DMS114 treated with DMSO at 0.1 percent for 48 hours (cell line): ENCODE measurements around the gene PTX4.

Source experiments
- DNase-seq: peaks from one replicate; lab custom pipeline; 2025; ENCODE audit not compliant: unreplicated experiment; lab: John Stamatoyannopoulos, UW

Gene PTX4

DNA sequence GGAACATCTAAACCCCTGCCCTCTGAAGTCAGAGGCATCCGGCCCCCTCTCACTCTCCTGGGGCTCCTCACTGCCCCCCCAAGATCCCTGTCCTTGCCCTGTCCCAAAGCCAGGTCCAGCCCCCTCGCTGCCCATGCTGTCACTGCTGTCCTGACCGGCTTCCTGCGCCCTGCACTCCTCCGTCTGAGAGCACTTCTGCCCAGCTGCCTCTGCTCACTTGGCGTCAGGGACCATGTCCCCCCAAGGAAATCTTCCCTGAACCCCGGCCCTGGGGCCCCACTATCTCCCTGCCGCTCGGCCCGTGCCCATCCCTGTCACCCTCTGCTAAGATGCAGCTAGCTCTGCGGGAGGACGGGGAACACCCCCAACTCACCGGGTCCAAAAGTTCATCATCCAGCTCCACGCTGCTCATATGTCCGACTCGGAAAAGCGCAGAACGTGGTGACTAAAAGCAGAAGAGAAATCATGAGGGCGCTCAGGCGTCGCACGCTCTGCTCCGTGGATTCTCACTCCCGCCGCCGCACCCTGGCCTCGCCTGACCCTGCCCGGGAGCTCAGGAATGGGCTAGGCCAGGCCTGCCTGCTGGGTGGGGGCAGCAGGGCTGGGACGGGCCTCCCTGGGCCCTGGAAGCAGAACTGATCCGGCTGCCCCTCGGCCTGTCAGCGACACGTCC lies 23.7 kb downstream of the PTX4 start:
- DNase-seq = no peak

DNA sequence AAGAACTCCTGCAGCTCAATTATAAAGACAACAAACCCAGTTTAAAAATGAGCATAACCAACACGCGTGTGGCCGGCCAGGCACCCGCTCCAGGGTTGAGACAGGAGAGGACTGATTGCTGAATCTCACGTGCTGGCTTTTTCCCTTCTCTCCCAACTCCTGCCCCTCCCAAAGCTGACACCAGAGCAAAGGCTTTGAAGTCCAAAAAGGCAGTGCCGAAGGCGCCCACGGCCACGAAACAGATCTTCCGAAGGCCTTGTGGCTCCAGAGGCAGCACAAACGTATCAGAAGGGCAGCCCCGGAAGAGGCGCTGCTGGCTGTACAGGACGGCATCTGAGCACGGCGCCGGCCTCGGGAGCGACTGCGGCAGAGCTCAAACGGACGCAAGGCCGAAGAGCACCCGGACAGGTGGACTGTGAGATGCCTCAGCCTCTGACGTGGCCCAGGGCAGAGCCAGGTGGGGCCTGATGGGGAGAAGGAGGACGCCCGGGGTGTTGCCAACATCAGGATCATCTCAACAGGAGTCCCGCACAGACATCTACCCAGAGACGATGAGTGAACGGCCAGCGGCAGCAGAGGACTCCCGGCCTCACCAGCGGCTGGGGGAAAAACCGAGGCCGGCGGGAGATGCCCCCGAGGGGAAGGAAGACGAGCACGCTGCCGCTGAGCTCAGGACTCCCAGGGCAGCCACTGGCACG lies 24.4 kb downstream of the PTX4 start:
- no peak for DNase-seq

DNA sequence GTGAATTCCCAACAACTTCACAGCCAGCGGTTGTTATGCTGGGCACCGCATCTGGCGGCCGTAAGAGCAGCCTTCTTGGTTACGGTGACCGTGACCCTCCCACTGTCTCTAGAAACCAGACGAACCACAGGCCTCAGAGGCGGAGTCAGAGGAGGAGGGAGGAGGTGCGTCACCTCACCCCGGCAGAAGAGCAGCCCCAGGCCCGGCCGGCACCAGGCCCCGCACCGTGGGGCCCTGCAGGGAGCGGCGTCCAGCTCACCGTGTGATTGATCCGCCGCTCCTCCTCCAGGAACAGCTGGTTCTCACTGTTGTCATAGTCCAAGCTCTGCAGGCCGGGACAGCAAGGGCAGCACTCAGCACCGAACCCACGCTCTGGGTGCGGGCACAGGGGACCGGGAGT lies 27.6 kb downstream of the PTX4 start:
- DNase-seq = no peak

DNA sequence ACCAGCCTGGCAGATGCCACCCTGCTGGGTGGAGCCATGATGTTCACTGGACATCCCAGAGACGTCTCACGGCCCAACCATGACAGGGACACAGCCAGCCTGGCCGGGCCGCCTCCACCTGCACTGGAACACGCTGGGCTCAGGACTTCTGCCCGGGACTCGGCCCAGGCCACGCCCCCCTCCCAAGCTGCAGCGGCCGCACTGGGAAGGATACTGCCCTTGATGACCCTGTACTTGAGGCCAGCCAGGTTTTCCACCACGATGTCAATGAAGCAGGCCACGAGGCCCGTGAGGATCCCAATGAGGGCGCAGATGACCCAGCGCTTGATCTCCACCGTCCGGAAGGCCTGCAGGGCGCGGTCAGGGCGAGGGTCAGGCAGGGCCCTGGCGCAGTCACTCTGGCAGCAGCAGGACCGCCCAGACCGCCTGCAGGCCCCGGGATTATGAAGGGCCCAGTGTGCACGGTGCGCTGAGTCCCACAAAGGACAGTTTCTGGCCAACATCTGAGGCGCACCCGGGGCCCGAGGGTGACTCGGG lies 28.1 kb downstream of the PTX4 start:
- DNase-seq = no peak

GRCh38 chr16:1459967-1460366 lies 28.8 kb downstream of the PTX4 start:
- no peak for DNase-seq

- DNase-seq = no peak
Observed at GRCh38 chr16:1458977-1459341, 29.8 kb downstream of the PTX4 start.

GRCh38 chr16:1458336-1458976 lies 30.3 kb downstream of the PTX4 start:
- DNase-seq = no peak

GRCh38 chr16:1457489-1458245 lies 31.1 kb downstream of the PTX4 start:
- no peak for DNase-seq

GRCh38 chr16:1456951-1457350 lies 31.8 kb downstream of the PTX4 start:
- no peak for DNase-seq

GRCh38 chr16:1455190-1456171 lies 33.3 kb downstream of the PTX4 start:
- no peak for DNase-seq

GRCh38 chr16:1454561-1454960 lies 34.2 kb downstream of the PTX4 start:
- no peak for DNase-seq

DNA sequence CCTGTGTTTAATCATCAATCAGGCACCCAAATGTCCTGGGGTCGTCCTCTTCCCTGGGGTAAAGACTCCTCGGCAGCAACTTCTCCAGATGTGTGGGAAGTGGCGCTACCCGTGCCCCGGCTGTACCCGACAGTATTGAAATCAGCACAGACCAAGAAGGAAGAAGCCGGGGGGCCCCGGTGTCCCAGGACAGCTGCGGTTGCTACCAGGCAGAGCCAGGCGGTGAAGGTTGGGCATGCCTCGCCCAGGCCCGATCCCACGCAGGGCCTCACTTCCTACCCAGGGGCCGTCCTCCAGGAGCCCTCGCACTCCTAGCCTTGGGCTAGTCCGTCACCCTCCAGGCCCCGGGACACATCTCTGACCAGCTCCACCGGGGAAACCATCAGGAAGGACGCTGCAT lies 35.4 kb downstream of the PTX4 start:
- no peak for DNase-seq

DNA sequence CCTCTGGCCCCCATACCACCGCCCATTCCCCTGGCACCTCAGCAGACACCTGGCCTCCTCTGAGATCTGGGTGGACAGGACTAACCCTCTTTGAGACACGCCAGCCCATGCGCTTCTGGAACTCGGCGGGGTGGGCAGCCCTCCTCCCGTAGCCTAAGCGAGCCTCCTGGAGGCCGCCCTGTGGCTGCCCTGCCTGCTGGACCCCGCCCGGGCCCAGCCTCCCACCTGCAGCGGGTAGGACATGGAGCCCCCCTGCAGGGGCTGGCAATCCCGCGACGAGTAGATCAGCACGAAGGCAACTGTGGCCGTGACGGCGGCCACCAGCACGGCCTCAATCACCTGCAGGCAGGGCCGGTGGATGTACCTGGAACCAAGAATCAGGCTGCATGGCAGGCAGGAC lies 36.2 kb downstream of the PTX4 start:
- DNase-seq = no peak

- no peak for DNase-seq
Observed at GRCh38 chr16:1451702-1452392, 36.9 kb downstream of the PTX4 start.

GRCh38 chr16:1450841-1451240 lies 37.9 kb downstream of the PTX4 start:
- no peak for DNase-seq

GRCh38 chr16:1450218-1450617 lies 38.5 kb downstream of the PTX4 start:
- DNase-seq = no peak

GRCh38 chr16:1449201-1449788 lies 39.4 kb downstream of the PTX4 start:
- DNase-seq = no peak

DNA sequence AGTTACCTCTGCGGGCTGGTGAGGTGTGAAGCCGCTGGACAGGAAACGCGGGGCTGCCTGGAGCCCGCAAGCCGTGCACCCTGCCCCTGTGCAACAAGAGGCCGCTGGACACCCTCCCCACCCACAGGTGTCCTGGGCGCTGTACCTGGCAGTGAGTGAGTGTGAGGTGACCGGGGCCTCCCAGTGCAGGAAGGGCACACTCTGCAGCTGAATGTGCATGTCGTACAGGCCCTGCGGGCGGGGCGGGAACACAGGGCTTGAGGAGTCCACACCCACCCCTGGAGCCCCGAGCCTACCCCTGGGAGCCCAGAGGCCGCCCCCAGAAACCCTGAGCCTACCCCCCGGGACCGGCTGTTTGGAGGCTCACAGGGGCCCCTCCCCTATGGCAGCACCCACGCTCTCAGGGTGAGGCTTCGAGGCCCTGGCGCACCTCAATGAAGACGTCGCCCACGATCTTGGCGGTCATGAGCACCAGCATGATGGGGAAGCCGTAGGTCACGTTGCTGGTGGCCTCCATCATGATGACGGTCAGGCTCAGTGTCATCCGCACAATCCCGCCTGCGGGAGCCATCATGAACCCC lies 40.1 kb downstream of the PTX4 start:
- DNase-seq = no peak

GRCh38 chr16:1447965-1448364 lies 40.8 kb downstream of the PTX4 start:
- no peak for DNase-seq
